Thoracic aorta (tissue), 2 donors: ENCODE measurements around the gene ZNF497. TPM values are rescaled to one million over a fixed set of nuclear protein-coding genes. Genes with fewer than 3 reads are reported as not detected.
A peak's percentile ranks its signal among the peaks of the same experiment; 100 is the strongest.

ENCODE experiments used
- ATAC-seq: fragments of 150-250 bp; one replicate; pipeline ENCODE4 v1.8.0; 2017; ENCODE audit warnings: low read depth; ENCODE audit not compliant: insufficient number of reproducible peaks, low FRiP score
- DNase-seq: peaks from one replicate; pipeline ENCODE4 v3.0.0-alpha.2; 2020; ENCODE audit warnings: low spot score
- H3K27ac ChIP-seq, 2 donors: fragments of 200-600 bp; sonication (generic); 1 replicate in 1 of 2; 2 replicates in 1 of 2; pipeline ENCODE4 v1.5.1; 2016; ENCODE audit warnings: mild to moderate bottlenecking in 2 of 2, moderate library complexity in 2 of 2
- H3K27me3 ChIP-seq: fragments of 200-600 bp; sonication (generic); replicated peaks from 2 replicates; pipeline ENCODE4 v1.6.0; 2016; ENCODE audit warnings: mild to moderate bottlenecking; ENCODE audit not compliant: insufficient read depth
- H3K36me3 ChIP-seq: fragments of 200-600 bp; sonication (generic); one replicate; pipeline ENCODE4 v1.5.1; 2016
- H3K4me1 ChIP-seq, 2 donors: fragments of 200-600 bp; sonication (generic); 1 replicate in 1 of 2; 2 replicates in 1 of 2; pipeline versions ENCODE4 v1.5.1 to v1.6.0; 2016; ENCODE audit warnings: low read depth in 2 of 2, mild to moderate bottlenecking in 1 of 2; ENCODE audit not compliant: control insufficient read depth in 1 of 2
- H3K4me3 ChIP-seq: fragments of 200-600 bp; sonication (generic); 2 replicates; pipeline ENCODE4 v1.5.1; 2016; ENCODE audit warnings: mild to moderate bottlenecking
- H3K9me3 ChIP-seq: fragments of 200-600 bp; sonication (generic); 2 replicates; pipeline ENCODE4 v1.5.1; 2016
- total RNA-seq, 2 donors: library from RNA; depleted of rRNA; stranded (reverse); fragments of >200 nt; gene quantifications; one replicate each; pipeline versions ENCODE4 v1.1.0 to v1.2.3, GENCODE V29; 2016
- TF ChIP-seq, protein P1 (sequence below): fragments of 200-600 bp; sonication (generic); IDR thresholded peaks from one replicate; pipeline ENCODE4 v1.5.1; 2019; ENCODE audit warnings: antibody characterized with exemption

The ZNF497 gene
- total RNA-seq, 2 donors from 2014 or later = 2.3 TPM; not detected in 1

DNA sequence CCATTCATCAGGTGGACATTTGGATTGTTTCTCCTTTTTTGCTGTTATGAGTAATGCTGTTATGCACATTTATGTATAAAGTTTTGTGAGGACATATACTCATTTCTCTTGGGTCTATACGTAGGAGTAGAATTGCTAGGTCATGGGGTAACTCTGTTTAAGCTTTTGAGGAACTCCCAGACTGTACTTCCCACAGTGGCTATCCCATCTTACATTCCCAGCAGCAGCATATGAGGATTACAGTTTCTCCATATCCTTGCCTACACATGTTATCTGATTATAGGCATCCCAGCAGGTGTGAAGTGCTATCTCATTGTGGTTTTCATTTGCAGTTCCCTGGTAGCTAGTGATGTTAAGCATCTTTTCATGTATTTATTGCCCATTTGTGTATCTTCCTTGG lies 29.9 kb downstream of the ZNF497 start:
- Histone ChIP-seq H3K4me3 (no peak overlapping the region), H3K27ac (no peak overlapping the region), H3K27me3 (no peaks in the 10 kb centered on the region), H3K4me1 (peaks cover 3 to 10% of the 10 kb centered on the region in 2 donors), H3K36me3 (peaks cover 15% of the 10 kb centered on the region), H3K9me3 (no peaks in the 10 kb centered on the region)
- DNase-seq (no peak), ATAC-seq (no peak)
- TF ChIP-seq, protein P1, sequence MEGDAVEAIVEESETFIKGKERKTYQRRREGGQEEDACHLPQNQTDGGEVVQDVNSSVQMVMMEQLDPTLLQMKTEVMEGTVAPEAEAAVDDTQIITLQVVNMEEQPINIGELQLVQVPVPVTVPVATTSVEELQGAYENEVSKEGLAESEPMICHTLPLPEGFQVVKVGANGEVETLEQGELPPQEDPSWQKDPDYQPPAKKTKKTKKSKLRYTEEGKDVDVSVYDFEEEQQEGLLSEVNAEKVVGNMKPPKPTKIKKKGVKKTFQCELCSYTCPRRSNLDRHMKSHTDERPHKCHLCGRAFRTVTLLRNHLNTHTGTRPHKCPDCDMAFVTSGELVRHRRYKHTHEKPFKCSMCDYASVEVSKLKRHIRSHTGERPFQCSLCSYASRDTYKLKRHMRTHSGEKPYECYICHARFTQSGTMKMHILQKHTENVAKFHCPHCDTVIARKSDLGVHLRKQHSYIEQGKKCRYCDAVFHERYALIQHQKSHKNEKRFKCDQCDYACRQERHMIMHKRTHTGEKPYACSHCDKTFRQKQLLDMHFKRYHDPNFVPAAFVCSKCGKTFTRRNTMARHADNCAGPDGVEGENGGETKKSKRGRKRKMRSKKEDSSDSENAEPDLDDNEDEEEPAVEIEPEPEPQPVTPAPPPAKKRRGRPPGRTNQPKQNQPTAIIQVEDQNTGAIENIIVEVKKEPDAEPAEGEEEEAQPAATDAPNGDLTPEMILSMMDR = no peak

DNA sequence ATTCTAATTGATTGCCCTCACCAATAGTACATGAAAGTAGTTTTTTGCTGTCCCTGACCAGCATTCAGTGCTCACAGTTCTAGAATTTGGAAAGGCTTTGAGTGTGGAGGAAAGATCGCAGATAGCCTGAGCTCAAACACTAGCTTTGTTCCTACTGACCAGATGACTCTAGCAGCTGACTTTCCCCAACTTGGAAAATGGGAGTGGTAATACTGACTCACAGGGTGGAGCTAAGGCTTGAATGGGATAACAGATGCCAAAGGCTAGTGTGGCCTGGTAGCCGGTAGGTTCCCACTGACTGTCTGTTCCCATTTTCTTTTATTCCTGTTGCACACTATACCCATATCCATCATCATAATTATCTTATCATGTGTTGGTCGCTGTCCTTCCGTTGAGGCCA lies 32.1 kb downstream of the ZNF497 start:
- no peak for ATAC-seq
- no peak overlapping the region for H3K4me3 ChIP-seq
- TF ChIP-seq, protein P1 = no peak

GRCh38 chr19:58328999-58329398 lies 33.6 kb downstream of the ZNF497 start:
- Histone ChIP-seq H3K9me3 (no peaks in the 10 kb centered on the region), H3K4me3 (no peak overlapping the region), H3K27me3 (no peaks in the 10 kb centered on the region), H3K36me3 (no peaks in the 10 kb centered on the region), H3K4me1 (peaks cover 14 to 25% of the 10 kb centered on the region in 2 donors), H3K27ac (no peak overlapping the region)
- TF ChIP-seq, protein P1 = no peak
- DNase-seq (no peak), ATAC-seq (no peak)

More for the DNA sequence above, 32.1 kb downstream of the ZNF497 start:
- no peaks in the 10 kb centered on the region for H3K27me3 ChIP-seq
- peaks cover 12 to 23% of the 10 kb centered on the region in 2 donors for H3K4me1 ChIP-seq
- DNase-seq = no peak
- H3K9me3 ChIP-seq = no peaks in the 10 kb centered on the region
- no peak overlapping the region for H3K27ac ChIP-seq
- peaks cover 10% of the 10 kb centered on the region for H3K36me3 ChIP-seq

DNA sequence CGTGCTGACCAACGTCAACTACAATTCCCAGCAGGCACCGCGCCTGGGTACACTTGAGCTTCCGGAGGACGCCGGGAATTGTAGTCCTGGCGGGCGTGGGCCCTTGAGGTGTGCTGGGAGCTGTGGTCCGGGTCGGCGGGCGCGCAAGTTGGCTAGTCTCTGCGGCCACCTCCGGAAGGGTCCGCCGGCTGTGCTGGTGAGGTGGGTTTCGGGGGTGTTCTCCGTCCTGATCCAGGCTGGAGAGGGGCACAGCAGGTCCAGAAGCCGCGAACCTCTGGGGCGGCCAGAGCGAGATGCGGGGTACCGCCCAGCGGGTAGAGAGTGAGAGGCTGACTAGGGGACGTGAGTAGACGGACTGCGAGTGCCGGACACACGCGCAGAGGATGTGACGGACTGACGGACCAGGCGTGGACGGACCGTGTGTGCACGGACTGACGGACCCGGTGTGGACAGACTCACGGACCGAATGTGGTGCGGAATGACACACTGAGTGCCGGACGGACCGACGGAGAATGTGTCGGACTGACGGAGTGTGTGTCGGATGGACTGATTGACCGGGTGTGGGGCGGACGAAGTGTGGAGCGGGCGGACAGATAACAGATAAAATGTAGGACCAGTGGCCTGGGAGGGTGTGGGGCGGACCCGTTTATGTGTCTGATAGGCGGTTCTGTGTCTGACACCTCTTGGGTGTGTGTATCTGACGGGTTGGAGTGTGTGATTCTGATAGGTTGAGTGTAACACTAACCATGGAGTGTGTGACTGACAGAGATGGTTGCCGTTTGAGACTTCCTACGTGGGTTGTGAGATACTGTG lies 35.4 kb downstream of the ZNF497 start, which contains the start of gene ZSCAN22:
ZSCAN22 (plus strand) TSS at position 81 of the 813 bp plus-strand sequence. CDS start 7,809 bp downstream, outside the sequence.
- peak within 1 kb of the TSS; percentile 84 for H3K4me3 ChIP-seq
- H3K9me3 ChIP-seq = no peaks in the 10 kb centered on the region
- no peaks in the 10 kb centered on the region for H3K36me3 ChIP-seq
- no peaks in the 10 kb centered on the region for H3K27me3 ChIP-seq
- H3K27ac ChIP-seq = peak within 1 kb of the TSS; percentile 78 to 92
- H3K4me1 ChIP-seq = peaks cover 14 to 25% of the 10 kb centered on the region in 2 donors
- ATAC-seq (peak; percentile 93), DNase-seq (peak; percentile 95)
- TF ChIP-seq, protein P1 = no peak

DNA sequence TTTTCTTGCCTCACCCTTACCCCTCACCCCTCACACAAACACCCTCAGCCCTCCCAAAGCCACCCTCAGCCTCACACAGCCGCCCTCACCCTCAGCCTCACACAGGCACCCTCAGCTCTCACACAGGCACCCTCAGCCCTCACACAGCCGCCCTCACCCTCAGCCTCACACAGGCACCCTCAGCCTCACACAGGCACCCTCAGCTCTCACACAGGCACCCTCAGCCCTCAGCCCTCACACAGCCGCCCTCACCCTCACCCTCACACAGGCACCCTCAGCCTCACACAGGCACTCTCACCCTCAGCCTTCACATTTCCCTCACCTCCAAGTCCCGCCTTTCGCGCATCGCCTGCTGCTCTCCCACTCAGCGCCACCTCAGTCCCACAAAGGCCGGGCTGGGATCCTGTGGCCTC lies 36.0 kb downstream of the ZNF497 start:
- H3K27ac ChIP-seq = peak overlapping the region; percentile 78 to 92
- peak overlapping the region; percentile 84 for H3K4me3 ChIP-seq
- H3K27me3 ChIP-seq = no peaks in the 10 kb centered on the region
- TF ChIP-seq, protein P1 = no peak
- DNase-seq (no peak), ATAC-seq (no peak)
- H3K36me3 ChIP-seq = no peaks in the 10 kb centered on the region
- H3K9me3 ChIP-seq = no peaks in the 10 kb centered on the region
- peaks cover 14 to 25% of the 10 kb centered on the region in 2 donors for H3K4me1 ChIP-seq
